Measurements from ENCODE around the gene AUTS2.

- TF ChIP-seq POLR2AphosphoS5 (IDR thresholded peaks at IDR 0.05): no peak
- no peak for TF ChIP-seq POLR2A (IDR thresholded peaks at IDR 0.05)
- TF ChIP-seq, protein P1, sequence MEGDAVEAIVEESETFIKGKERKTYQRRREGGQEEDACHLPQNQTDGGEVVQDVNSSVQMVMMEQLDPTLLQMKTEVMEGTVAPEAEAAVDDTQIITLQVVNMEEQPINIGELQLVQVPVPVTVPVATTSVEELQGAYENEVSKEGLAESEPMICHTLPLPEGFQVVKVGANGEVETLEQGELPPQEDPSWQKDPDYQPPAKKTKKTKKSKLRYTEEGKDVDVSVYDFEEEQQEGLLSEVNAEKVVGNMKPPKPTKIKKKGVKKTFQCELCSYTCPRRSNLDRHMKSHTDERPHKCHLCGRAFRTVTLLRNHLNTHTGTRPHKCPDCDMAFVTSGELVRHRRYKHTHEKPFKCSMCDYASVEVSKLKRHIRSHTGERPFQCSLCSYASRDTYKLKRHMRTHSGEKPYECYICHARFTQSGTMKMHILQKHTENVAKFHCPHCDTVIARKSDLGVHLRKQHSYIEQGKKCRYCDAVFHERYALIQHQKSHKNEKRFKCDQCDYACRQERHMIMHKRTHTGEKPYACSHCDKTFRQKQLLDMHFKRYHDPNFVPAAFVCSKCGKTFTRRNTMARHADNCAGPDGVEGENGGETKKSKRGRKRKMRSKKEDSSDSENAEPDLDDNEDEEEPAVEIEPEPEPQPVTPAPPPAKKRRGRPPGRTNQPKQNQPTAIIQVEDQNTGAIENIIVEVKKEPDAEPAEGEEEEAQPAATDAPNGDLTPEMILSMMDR (IDR thresholded peaks at IDR 0.05): no peak
- TF ChIP-seq EP300 (IDR thresholded peaks at IDR 0.05; ENCODE audit: low read depth): no peak
These were observed 228.9 kb downstream of the AUTS2 start for GRCh38 chr7:69827140-69827539.
